Gastrocnemius medialis (tissue), 4 donors: ENCODE measurements around the gene RERE. TPM values are rescaled to one million over a fixed set of nuclear protein-coding genes. Genes with fewer than 3 reads are reported as not detected.
A peak's percentile ranks its signal among the peaks of the same experiment; 100 is the strongest.

Experiments
- ATAC-seq, 2 donors: fragments of 150-250 bp; one replicate each; pipeline ENCODE4 v1.9.1; 2016
- DNase-seq, 2 donors: peaks; one replicate each; pipeline ENCODE4 v3.0.0-alpha.2; 2019
- H3K27ac ChIP-seq, 4 donors: fragments of 200-600 bp; sonication (generic); 1 replicate in 1 of 4; 2 replicates in 3 of 4; pipeline ENCODE4 v1.5.1; 2016 to 2018; ENCODE audit warnings: mild to moderate bottlenecking in 2 of 4, moderate library complexity in 1 of 4
- H3K27me3 ChIP-seq, 3 donors: fragments of 200-600 bp; sonication (generic) in 2 of 3; 1 replicate in 1 of 3; 2 replicates in 2 of 3; pipeline versions ENCODE4 v1.5.1 to v1.6.0; 2016 to 2019; ENCODE audit warnings: mild to moderate bottlenecking in 1 of 3, moderate library complexity in 1 of 3
- H3K36me3 ChIP-seq, 2 donors: fragments of 200-600 bp; sonication (generic) in 1 of 2; one replicate each; pipeline ENCODE4 v1.5.1; 2017 to 2018
- H3K4me1 ChIP-seq, 2 donors: fragments of 200-600 bp; sonication (generic) in 1 of 2; one replicate each; pipeline ENCODE4 v1.5.1; 2016 to 2017; ENCODE audit warnings: mild to moderate bottlenecking in 2 of 2
- H3K4me3 ChIP-seq, 4 donors: fragments of 200-600 bp; sonication (generic) in 3 of 4; 1 replicate in 1 of 4; 2 replicates in 3 of 4; pipeline ENCODE4 v1.5.1; 2016 to 2019; ENCODE audit warnings: mild to moderate bottlenecking in 2 of 4
- H3K9me3 ChIP-seq, 3 donors: fragments of 200-600 bp; sonication (generic) in 2 of 3; 1 replicate in 1 of 3; 2 replicates in 2 of 3; pipeline ENCODE4 v1.5.1; 2016 to 2019
- POLR2A ChIP-seq, 2 donors: fragments of 450-650 bp; IDR thresholded peaks; one replicate each; pipeline ENCODE4 v1.6.1; 2017; ENCODE audit warnings: antibody characterized with exemption in 2 of 2, mild to moderate bottlenecking in 2 of 2, moderate library complexity in 2 of 2
- in situ Hi-C, 4 donors: fragments of 200-750 bp; cut with MboI; loops; one replicate each; pipeline versions ENCODE4 v1.15.0 to v1.8.0; 2017; ENCODE audit warnings: low sequenced_read_pairs in 4 of 4
- intact Hi-C: fragments of 100-400 bp; cut with DNase I; formaldehyde crosslinking; loops from one replicate; pipeline ENCODE4 v1.15.1; 2023; ENCODE audit warnings: low total_unique reads
- total RNA-seq, 4 donors: library from RNA; depleted of rRNA; stranded (reverse); fragments of >200 nt; gene quantifications; one replicate each; pipeline versions ENCODE4 v1.1.0 to v1.2.3, GENCODE V29; 2016
- TF ChIP-seq, protein P1 (sequence below), 5 experiments: fragments of 450-650 bp in 3 of 5; fragments of 200-600 bp in 2 of 5; sonication (generic) in 2 of 5; IDR thresholded peaks in 4 of 5; conservative IDR thresholded peaks in 1 of 5; 1 replicate in 4 of 5; 2 replicates in 1 of 5; pipeline ENCODE4 v1.5.1; 2016 to 2019; ENCODE audit warnings: antibody characterized with exemption in 5 of 5, mild to moderate bottlenecking in 3 of 5, moderate library complexity in 3 of 5

Gene RERE
- total RNA-seq, 4 donors from 2014 or later: 60.8 to 106 (median 102) TPM

DNA sequence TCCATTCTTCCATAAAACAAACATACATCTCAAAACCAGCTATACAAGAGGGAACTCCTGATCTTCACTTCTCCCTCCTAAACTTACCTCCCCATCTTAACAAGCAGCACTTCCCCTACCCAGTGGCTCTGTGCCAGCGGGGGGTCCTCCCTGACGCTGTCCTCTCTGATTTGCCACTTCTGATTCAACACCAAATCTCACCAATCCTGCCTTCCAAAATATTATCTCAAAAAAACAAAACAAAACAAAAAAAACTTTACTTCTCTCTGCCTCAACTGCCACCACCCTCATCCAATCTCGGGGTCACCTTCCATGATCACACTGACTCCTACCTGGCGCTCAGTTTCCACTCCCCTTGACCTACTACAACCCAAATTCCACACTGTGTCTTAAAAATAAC, 426.7 kb downstream of the RERE start:
- ATAC-seq: no peak
- intact Hi-C loops: no loop called here
- TF ChIP-seq POLR2A (IDR thresholded peaks at IDR 0.05): no peak
- TF ChIP-seq, protein P1, sequence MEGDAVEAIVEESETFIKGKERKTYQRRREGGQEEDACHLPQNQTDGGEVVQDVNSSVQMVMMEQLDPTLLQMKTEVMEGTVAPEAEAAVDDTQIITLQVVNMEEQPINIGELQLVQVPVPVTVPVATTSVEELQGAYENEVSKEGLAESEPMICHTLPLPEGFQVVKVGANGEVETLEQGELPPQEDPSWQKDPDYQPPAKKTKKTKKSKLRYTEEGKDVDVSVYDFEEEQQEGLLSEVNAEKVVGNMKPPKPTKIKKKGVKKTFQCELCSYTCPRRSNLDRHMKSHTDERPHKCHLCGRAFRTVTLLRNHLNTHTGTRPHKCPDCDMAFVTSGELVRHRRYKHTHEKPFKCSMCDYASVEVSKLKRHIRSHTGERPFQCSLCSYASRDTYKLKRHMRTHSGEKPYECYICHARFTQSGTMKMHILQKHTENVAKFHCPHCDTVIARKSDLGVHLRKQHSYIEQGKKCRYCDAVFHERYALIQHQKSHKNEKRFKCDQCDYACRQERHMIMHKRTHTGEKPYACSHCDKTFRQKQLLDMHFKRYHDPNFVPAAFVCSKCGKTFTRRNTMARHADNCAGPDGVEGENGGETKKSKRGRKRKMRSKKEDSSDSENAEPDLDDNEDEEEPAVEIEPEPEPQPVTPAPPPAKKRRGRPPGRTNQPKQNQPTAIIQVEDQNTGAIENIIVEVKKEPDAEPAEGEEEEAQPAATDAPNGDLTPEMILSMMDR (IDR thresholded peaks at IDR 0.05 in 4 of 5, conservative IDR thresholded peaks at IDR 0.05 in 1 of 5): no peak
- H3K36me3 ChIP-seq: no peaks in the 10 kb centered on the region
- H3K4me3 ChIP-seq: no peak overlapping the region
- H3K9me3 ChIP-seq: no peaks in the 10 kb centered on the region
- peaks cover 71 to 85% of the 10 kb centered on the region in 2 donors for H3K4me1 ChIP-seq
- in situ Hi-C loops: no loop called here
- H3K27ac ChIP-seq: peak overlapping the region; percentile 86 to 92 (median 88)
- no peak for DNase-seq
- no peaks in the 10 kb centered on the region for H3K27me3 ChIP-seq

DNA sequence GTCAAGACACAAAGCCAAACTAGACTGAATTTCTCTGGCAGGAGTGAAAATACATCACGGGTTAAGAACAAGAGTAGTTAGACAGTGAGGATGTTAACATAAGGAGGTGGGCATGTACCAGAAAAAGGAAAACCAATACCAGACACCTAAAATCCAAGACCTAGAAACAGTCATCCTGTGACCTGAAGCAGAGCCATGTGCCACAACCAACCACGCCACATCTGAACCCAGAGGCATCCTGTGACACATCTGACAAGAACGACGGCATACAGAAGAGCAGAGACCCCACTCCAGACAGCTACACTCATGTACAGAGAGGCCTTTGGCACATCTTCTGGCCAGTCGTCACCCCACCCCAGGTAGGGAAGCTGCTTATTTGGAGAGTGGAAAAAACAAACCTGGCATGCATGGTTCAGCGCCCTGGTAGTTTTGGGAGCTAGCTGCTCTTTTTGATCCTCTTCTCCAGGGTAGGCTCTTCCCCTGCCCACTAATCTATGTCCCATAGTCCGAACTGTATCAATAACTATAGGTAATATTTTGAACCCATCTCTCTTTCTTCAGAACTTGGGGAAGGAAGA, 427.4 kb downstream of the RERE start:
- Histone ChIP-seq H3K9me3 (no peaks in the 10 kb centered on the region), H3K27ac (peak overlapping the region; percentile 86 to 92 (median 88)), H3K4me1 (peaks cover 73 to 85% of the 10 kb centered on the region in 2 donors), H3K36me3 (no peaks in the 10 kb centered on the region), H3K4me3 (no peak overlapping the region), H3K27me3 (no peaks in the 10 kb centered on the region)
- in situ Hi-C loops (no loop called here), intact Hi-C loops (loop anchor here (10.0 kb wide), 1 partner anchor 675 kb away; the partner anchor contains the start of gene SLC2A5)
- ATAC-seq (no peak), DNase-seq (no peak)
- TF ChIP-seq, protein P1 (IDR thresholded peaks at IDR 0.05 in 4 of 5, conservative IDR thresholded peaks at IDR 0.05 in 1 of 5): no peak
- TF ChIP-seq POLR2A (IDR thresholded peaks at IDR 0.05): no peak

DNA sequence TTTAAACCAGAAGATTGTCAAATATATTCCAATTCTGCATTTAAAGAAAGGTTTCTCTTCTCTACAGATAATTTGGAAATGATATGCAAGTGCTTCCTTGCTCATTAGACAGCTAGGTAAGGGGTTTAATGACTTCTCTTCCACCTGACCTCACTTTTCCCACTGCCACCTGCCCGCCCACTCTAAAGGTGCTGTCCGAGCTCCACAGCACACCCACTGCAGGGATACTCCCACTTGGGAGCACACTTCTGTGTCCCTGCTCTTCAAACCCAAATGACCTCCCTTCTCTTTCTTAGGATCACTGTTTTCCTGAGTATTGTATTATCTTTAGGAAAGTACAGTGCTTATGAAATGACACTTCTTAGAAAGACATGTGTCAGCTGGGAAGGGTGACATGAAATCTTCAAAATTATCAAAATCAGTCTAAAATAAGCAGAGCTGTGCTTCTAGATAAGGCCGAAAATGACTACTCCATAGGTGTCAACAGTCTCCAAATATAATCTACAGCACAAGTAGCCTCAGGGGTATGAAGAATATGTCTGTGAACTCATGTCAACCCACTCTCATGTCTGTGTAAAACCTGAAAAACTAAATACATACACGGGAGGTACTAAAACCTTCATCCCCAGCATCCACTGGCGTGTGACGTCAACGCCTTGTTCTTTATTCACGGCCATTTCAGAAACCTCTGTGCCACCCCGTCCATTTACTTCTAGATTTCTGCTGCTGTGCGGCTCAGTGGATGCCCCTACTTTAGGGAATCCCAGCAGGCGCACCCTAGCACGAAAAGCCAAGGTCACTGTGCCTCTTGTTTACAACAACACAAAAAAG, 428.5 kb downstream of the RERE start:
- in situ Hi-C loops (no loop called here), intact Hi-C loops (loop anchor here (10.0 kb wide), 1 partner anchor 676 kb away; the partner anchor contains the start of gene SLC2A5)
- TF ChIP-seq POLR2A (IDR thresholded peaks at IDR 0.05): no peak
- TF ChIP-seq, protein P1 (IDR thresholded peaks at IDR 0.05 in 4 of 5, conservative IDR thresholded peaks at IDR 0.05 in 1 of 5): no peak
- ATAC-seq: no peak
- Histone ChIP-seq H3K4me1 (peaks cover 74 to 85% of the 10 kb centered on the region in 2 donors), H3K4me3 (no peak overlapping the region), H3K27me3 (no peaks in the 10 kb centered on the region), H3K27ac (peak overlapping the region; percentile 86 to 92 (median 88)), H3K9me3 (no peaks in the 10 kb centered on the region), H3K36me3 (no peaks in the 10 kb centered on the region)
- DNase-seq: peak in 1 of 2 donors; percentile 6

DNA sequence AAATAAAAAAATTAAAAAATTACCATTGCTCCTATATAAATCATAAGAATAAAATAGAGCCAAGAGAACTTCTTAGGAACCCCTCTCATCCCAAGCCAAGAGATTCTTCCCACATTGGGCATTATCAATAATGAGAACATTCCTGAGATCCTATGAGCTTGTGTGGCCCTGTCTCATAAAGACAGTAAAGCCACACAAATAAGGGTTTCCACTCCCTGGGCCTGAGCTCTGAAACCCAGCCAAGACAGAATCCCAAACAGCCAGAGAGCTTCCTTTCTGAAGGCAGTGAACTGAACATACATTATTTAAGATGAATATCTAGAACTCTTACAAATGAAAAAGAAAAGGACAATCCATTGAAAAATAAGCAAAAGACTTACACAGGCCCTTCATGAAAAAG, 431.2 kb downstream of the RERE start:
- Histone ChIP-seq H3K4me3 (no peak overlapping the region), H3K27me3 (no peaks in the 10 kb centered on the region), H3K27ac (peak overlapping the region; percentile 80 to 95 (median 90)), H3K9me3 (no peaks in the 10 kb centered on the region), H3K4me1 (peaks cover 78 to 85% of the 10 kb centered on the region in 2 donors), H3K36me3 (no peaks in the 10 kb centered on the region)
- TF ChIP-seq, protein P1 (IDR thresholded peaks at IDR 0.05 in 4 of 5, conservative IDR thresholded peaks at IDR 0.05 in 1 of 5): no peak
- no peak for TF ChIP-seq POLR2A (IDR thresholded peaks at IDR 0.05)
- intact Hi-C loops: loop anchor here (10.0 kb wide), 1 partner anchor 679 kb away; the partner anchor contains the start of gene SLC2A5
- in situ Hi-C loops: no loop called here
- no peak for ATAC-seq
- peak in 1 of 2 donors; percentile 6 for DNase-seq
